Activated CD8-positive, alpha-beta memory T cell treated with anti-CD3 and anti-CD28 coated beads, Interleukin-2, amount 50 U/mL, for 4 hours (primary cell): ENCODE results near the gene USP47.

Source experiments
- DNase-seq: peaks from one replicate; pipeline ENCODE4 v3.0.0-alpha.2; 2020

USP47 gene

DNA sequence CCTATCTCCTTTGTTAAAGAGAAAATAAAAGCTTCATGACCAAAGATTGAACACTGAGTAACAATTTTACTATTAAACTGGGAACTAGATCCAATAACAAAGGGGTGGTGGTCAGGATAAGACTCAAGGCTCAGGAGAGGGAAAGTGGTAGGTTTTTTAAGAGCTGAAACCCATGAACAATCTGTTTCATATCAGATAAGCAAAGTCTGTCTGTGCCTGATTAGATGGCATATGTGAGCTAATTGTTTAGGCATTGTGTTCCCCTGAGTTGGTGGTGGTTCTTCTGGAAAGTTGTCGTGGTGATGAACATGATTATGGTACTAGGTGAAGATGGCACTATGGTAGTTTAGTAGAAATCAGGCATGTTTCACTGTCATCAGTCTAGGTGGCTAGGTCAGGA, 24.4 kb downstream of the USP47 start:
- no peak for DNase-seq

DNA sequence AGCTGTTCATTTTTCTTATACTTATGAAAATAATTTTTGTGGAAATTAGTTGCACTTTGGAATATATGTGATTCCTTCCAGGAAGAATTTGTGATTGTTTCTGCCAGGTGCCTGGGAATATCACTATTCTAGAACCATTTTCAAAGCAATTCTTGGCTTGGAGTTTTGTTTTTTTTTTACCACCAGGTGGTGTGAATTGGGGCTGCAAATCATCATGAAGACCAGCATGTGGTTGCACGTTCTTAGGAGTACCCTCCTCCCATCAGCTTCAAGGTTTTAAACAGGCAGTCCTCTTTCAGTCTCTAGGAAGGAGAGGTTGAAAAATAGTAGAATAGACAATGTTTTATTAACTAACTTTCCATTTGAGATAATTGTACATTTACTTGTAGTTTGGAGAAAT, 25.9 kb downstream of the USP47 start:
- no peak for DNase-seq

DNA sequence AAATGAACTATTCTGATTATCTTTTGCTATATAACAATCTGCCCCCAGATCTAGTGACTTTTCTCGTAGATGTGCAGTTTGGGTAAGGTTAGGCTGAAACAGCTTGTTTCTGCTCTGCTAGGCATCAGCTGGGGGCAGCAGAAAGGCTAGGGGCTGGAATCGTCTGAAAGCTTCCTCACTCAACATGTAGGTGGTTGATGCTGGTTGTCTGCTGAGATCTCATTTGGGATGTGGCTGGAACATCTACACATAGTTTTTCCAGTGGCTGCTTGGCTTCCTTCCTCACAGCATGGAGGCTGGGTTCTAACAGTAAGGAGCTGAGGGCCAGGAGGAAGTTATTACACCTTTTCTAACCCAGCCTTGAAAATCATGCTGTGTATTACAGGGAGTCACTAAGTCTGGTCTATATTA, 30.2 kb downstream of the USP47 start:
- no peak for DNase-seq

DNA sequence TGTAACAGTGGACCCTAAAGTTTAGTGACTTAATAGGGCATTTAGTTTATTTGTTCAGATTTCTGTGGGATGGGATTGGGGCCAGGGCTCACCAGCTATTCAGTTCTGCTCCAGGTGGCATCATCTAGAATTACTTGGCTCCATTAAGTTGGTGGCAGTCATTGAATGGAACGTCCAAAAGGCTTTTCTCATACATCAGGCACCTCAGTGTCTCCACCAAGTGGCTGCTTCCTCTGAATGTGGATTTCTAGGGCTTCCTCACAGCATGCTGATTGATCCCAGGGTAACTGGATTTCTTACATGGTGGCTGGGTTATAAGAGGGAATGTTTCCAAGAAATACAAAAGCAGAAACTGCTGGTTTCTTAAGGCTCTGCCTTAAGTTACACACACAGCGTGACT, 34.7 kb downstream of the USP47 start:
- no peak for DNase-seq

DNA sequence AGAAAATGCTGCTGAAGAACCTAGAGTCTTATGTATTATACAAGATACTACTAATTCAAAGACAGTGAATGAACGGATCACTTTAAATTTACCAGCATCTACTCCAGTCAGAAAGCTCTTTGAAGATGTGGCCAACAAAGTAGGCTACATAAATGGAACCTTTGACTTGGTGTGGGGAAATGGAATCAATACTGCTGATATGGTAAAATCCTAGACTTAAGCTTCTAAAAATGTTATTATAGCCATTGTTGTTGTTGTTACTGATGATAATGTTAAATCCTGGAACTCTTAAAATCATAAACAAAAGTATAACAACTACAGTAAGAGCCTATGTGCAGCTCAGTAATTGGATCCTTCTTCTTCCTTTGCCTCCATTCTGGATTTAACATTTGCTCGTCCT, 38.4 kb downstream of the USP47 start:
- no peak for DNase-seq

DNA sequence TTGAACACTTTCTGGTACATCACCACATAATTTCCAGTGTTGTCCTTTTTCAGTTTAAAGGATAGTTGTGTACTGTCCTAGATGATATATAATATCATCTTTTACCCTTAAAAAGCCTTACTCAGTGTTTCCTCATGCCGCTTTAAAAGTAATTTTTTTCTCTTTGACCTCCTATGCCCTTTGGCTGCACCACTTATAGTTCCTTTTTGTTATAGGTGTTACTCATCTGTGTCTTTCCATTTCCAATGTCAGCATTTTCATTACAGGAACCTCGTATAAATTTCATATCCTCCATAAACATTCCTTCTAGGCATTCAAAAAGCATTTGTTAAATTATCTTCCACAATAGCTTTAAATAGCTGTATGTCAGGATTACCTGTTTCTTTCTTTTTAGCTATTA, 40.8 kb downstream of the USP47 start:
- no peak for DNase-seq

DNA sequence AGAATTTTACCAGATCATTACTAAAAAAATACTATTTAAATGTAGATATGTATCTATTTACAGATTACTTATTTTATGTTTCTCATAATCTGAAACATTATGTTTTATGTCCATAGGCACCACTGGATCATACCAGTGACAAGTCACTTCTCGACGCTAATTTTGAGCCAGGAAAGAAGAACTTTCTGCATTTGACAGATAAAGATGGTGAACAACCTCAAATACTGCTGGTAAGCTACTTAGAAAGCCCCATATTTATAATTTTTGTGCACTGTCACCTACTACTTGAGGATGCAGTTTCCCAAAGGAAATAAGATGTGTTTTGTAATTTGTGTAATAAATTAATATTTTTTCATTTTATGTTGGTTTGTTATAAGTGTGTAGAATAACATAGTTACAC, 42.6 kb downstream of the USP47 start:
- DNase-seq = no peak

DNA sequence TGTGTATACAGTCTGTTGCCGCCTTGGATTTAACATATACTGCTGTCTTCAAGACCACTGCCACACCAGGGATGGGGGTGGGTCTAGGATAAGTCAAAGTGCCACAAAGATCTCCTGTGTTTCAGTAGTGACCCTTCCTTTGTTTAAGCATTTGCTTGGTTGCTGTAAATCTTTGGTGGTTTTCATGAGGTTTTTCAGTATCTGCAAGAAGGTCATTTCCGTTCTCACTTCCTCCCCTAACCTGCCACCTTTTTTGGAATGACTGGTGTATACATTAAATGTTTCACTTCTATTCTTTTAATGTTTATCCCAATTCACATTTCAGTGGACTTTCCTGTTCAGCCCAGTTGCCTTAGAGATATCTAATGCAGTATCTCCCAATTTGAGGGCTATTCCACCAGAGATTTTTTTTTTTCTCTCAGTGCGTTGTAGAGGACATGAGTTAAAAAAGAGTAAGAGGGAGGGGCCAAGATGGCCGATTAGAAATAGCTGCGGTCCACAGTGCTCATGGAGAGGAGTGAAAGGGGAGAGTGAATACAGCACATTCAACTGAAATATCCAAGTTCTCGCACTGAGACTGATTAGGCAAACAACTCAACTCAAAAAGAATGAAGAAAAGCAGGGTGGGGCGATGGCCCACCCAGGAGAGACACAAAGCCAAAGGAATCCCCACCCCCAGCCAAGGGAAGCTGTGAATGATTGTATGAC, 43.2 kb downstream of the USP47 start:
- DNase-seq = no peak

DNA sequence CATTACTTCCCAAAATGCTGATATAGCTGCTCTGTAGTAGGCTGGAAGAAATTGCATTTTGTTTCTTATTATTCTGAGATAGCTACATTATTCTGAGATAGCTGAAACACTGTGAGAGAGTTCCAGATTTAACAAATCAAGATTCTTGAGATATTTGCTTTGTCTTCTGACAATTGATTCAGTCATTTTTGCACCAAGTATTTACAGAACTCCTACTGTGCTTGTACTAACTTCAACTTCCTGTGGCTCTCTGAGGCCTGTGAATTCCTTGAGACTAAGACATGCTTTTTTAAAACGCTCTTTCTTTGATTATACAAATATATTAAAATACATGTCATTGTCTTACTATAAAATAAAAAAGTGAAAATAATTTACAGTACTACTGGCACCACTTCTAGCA, 52.7 kb downstream of the USP47 start:
- DNase-seq = no peak

DNA sequence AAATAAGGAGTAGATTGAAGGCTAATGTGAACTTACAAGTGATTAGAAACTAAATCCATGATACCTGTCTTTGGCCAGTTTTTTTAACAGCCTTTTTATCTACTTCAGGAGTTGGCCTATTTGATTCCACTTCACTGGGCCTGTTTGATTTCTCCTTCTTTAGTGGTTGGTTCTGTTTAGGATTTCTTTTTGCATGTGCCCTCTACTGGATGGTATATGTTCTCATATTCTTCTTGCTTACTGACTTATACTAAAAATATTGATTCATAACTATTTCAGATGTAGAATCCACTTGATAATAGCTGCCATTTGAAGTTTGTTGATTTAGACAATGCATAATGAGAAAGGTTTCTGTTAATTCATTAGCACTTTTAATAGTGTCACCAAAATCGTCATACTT, 53.9 kb downstream of the USP47 start:
- no peak for DNase-seq

DNA sequence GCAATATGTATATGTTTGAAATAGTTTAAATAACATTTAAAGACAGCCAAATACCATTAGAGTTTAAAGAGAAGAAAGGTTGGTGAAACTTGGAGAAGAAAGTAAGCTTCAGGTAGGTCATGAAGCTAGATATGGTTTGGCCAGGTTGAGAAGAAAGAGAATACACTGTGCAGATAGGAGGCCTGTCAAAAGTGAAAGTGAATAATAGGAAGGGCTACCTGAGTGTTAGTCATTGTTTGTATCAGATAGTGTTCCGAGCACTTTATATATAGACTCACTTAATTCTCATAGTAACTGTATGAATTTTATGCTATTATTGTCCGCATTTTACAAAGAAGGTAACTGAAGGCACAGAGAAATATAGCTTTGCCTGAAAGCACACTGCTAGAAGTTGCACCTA, 56.9 kb downstream of the USP47 start:
- no peak for DNase-seq

DNA sequence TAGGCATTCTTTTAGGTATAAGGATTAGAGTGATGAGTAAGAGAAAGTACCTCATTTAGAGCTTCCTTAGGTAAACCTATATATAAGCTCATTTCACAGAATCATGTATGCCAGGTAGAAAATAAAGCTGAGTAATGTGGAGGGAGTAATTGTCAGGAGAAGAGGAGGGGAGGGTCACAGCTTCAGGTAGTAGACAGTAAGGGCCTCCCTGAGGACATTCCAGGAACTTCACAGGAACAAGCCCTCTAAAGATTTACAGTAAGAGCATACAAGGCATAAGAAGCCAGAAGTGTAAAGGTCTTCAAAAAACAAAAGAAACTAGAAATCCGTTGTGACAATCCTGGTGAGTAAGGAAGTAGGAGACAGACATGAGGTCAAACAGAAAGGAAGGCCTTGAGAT, 57.6 kb downstream of the USP47 start:
- no peak for DNase-seq

DNA sequence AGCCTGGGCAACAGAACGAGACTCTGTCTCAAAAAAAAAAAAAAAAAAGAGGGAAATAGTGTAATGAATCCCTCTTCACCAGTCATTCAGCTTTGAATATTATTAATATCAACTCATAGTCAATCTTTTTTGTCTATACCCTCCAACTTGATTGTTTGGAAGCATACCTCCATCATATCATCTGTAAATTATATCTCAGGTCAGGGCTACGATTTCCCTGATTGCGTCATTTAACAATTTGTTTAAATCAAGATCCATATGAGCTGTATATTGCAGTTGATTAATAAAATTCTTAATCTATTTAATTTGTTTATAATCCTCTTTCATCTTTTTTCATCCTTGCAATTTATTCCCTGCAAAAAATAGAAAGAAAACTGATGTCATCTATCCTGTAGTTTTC, 60.2 kb downstream of the USP47 start:
- no peak for DNase-seq

DNA sequence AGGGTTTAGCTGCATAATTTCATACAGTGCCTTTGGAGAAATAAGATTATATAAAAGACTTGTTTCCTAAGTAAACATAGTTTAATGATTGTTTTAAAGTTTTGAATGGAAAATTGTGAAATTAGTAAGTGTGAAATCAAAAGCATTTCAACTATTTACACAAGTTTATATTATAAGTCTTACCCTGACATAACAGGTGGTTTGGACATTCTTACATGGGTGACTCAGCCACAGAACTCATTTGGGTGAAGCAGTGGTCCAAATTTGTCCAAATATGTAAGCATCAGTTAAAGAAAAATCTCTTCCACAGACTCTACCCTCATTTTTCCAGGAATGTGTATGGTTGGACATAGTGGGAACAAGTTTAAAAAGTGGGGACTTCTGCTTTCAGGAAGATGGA, 68.0 kb downstream of the USP47 start:
- no peak for DNase-seq

DNA sequence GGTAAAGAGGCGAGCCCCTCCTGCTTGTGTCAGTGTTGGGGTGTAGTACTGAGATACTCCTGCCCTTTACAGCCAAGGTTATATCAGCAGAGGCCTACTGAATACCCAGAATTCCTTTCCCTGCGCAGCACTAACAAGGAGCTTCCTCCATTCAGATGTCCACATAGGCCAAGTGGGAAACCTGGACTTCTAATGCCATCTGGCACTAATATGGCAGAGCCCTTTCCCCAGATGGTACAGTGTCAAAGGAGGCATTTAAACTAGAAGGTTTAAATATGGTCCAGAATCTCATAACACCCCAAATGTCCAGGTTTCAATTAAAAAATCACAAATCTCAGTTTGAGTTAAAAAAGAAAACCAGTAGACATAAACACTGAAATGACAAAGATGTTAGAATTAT, 68.8 kb downstream of the USP47 start:
- no peak for DNase-seq

DNA sequence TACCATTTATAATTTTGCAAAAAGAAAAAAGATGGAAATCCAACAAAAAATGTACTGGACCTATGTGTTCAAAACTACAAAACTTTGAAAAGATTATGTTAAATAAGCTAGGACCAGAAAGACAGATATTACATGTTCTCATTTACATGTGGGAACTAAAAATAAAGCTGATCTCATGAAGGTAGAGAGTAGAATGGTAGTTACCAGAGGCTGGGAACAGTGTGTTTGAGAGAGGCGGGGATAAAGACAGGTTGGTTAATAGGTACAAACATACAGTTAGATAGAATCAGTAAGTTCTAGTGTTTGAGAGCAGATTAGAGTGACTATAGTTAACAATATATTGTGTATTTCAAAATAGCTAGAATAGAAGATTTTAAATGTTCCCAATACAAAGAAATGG, 71.6 kb downstream of the USP47 start:
- no peak for DNase-seq

DNA sequence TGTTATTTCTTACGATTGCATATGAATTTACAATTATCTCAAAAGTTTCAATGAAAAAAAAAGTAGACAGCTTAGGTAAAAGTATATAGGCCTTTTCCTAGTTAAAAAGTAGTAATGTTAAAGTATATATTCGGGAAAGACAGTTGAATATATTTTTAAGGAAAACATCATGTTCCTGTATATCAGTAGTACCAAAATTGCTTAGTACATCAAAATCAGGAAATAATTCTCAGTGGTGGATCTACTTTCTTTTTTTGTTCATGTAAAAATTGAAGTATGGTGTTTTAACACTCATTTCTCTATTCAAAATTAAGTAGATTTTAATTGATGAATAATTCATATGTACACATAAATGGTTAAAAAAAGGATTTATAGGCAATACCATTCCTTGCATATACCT, 73.9 kb downstream of the USP47 start:
- DNase-seq = no peak

DNA sequence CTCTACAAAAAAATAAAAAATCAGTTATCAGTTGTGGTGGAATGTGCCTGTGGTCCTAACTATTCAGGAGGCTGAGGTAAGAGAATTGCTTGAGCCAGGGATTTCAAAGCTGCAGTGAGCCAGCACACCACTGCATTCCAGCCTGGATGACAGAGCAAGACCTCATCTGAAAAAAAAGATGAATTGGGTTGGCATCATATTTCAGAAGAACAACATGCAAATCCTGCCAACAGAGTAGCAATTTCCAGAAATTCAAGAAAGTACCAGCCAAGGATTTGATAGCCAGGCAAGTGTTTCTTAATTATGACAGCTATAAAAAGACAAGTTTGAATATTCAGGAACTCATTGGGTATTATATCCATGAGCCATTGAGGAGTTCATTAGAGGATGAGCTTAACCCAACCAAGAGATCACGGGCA, 75.2 kb downstream of the USP47 start:
- no peak for DNase-seq

DNA sequence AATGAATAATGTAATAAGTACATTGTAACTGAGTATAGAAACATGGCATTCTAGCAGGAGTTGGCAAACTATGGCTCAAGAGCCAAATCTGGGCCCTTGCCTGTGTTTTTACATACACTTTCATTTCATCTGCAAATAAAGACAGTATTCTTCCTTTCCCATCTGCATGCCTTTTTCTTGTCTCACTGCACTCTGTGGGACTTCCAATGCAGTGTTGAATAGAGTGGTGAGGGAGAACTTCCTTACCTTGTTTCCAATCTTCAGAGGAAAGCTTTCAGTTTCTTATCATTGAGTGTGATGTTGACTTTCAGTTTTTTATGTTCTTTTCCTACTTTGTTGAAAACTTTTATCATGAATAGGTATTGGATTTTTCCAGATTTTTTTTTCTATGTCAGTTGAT, 82.1 kb downstream of the USP47 start:
- DNase-seq = no peak

DNA sequence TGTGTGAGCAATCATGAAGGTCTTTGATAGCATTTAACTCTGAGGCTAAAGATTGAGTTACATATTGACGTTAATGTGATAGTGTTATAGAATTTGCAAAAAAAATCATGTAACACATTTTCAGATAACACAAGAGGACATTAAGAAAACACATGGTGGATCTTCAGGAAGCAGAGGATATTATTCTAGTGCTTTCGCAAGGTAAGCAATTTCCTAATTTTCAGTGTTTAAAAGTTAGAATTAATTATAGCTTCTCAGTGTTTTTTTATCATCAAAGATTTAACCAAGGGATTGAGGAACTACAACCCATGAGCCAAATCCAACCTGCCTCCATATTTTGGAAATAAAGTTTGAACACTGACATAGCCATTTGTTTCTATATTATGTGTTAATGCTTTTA, 88.1 kb downstream of the USP47 start:
- DNase-seq = no peak

DNA sequence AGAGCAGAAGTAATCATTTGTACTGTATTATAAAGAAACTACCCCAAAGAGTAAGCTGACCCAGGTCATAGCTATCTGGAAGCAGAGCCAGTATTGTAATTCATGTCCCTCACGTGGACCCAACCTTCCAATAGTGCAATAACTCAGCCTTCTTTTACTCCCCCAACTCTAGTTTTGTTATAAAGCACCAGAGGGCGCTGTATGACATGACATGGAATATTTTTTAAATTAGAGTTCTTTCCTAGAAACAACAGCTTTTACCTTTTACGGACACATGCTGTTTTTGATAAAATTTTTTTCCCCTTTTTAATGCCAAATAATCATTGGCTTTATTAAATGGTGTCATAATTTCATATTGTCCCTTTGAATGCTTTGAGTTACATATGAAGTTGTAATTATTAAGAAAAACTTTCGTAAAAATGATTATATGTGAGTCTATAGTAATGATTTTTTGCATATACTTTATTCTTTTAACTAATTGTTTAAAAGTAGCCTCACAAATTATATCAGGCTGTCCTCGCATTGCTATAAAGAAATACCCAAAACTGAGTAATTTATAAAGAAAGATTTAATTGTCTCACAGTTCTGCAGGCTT, 89.8 kb downstream of the USP47 start:
- no peak for DNase-seq

DNA sequence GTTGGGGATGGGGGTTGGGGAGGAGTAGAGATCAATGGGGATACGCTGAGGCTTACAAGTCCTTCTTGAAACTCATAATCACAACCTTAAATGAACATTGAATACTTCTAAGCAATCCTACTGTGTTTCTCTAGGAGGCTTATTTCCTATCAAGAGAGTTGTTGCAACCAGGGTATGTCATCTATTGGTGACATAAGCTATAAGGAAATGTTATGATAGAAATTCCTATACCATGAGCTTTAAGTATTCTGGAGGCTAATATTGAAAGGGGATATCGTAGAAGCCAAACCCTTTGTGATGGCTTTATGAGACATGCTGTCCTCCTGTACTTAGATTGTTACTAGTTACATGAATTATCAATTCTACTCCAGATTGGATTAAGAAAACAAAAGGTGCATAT, 93.8 kb downstream of the USP47 start:
- DNase-seq = no peak

DNA sequence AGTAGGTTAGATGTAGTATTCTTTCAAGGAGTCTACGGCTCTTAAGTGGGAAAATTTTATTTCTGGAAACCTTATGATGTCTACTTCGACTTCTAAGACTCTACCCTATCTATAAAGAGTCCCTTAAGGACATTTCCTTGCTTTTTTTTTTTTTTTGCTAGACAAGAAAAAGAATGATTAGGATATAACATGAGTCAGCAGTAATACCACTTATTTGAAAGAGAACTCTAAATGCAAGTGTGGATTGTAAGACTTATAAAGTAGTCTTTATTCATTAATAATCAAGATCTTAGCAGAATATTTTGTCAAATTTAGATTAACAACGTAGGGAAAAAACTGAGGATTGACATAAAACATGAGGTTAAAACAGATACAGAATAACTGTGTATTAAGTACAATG, 95.7 kb downstream of the USP47 start:
- DNase-seq = no peak

DNA sequence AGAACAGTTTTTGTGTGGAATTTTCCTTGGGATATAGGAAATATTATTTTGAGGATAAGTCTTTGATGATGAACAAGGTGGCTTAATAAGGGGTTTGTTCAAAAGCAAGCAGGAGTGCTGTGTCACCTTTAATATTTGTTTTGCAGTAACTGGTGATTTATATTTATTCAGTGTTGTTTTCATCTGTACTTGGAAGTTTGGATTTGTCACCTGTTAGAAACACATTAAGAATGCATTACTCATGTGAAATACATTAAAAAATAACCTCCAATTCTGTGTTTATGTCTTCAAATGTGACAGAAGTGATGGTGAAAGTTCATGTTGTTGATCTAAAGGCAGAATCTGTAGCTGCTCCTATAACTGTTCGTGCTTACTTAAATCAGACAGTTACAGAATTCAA, 96.2 kb downstream of the USP47 start:
- no peak for DNase-seq

DNA sequence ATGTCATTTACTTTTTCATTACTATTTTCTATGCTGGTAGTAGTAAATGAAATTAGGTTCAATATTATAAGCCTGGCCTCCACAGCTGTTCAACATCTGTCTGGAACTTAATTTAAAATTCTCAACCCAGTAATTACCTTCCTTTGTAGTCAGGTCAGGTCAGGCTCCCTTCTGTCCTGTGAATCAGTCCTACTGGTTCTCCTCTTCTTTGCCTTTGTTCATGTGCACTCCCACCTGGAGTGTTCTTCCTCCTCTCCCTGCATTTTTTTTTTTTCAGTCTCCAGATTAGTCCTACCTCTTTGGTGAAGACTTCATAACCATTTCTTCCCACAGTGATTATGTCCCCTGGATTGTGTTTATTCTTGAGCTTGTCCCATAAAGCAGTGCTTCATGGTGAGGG, 98.8 kb downstream of the USP47 start:
- no peak for DNase-seq
